HEK293 (cell line): ENCODE data around the gene C3AR1.
A peak's percentile ranks its signal among the peaks of the same experiment; 100 is the strongest.

ENCODE experiments used
- BCL11A ChIP-seq: fragments of 450-650 bp; formaldehyde crosslinking; IDR thresholded peaks from 2 replicates; pipeline ENCODE4 v1.5.1; 2016; ENCODE audit warnings: low read depth, missing biosample characterization, missing genetic modification characterization
- CTCF ChIP-seq: fragments of 450-650 bp; formaldehyde crosslinking; IDR thresholded peaks from 2 replicates; pipeline ENCODE4 v1.5.1; 2016; ENCODE audit warnings: missing biosample characterization, missing genetic modification characterization
- IKZF3 ChIP-seq: fragments of 450-650 bp; IDR thresholded peaks from 2 replicates; pipeline ENCODE4 v1.5.0; 2018; ENCODE audit warnings: missing biosample characterization, mild to moderate bottlenecking, missing genetic modification characterization, moderate library complexity
- KLF1 ChIP-seq: fragments of 450-650 bp; formaldehyde crosslinking; IDR thresholded peaks from 2 replicates; pipeline ENCODE4 v1.5.1; 2016; ENCODE audit warnings: missing biosample characterization, missing genetic modification characterization
- MYNN ChIP-seq: fragments of 450-650 bp; formaldehyde crosslinking; IDR thresholded peaks from 2 replicates; pipeline ENCODE4 v1.5.1; 2016; ENCODE audit warnings: missing biosample characterization, missing genetic modification characterization, borderline replicate concordance
- SCRT2 ChIP-seq: fragments of 450-650 bp; formaldehyde crosslinking; IDR thresholded peaks from 2 replicates; pipeline ENCODE4 v1.5.1; 2016; ENCODE audit warnings: missing biosample characterization, missing genetic modification characterization
- TRIM28 ChIP-seq: IDR thresholded peaks from 2 replicates; pipeline ENCODE4 v1.6.1; 2011; ENCODE audit warnings: low read length, control low read depth, borderline replicate concordance
- ZBTB11 ChIP-seq: fragments of 450-650 bp; formaldehyde crosslinking; conservative IDR thresholded peaks from 2 replicates; pipeline ENCODE4 v1.5.1; 2016; ENCODE audit warnings: low read depth, missing biosample characterization, missing genetic modification characterization
- ZBTB49 ChIP-seq: fragments of 450-650 bp; formaldehyde crosslinking; IDR thresholded peaks from 2 replicates; pipeline ENCODE4 v1.5.1; 2016; ENCODE audit warnings: missing biosample characterization, missing genetic modification characterization, low read depth
- ZBTB6 ChIP-seq: fragments of 450-650 bp; formaldehyde crosslinking; IDR thresholded peaks from 2 replicates; pipeline ENCODE4 v1.5.1; 2017; ENCODE audit warnings: missing biosample characterization, missing genetic modification characterization
- ZNF292 ChIP-seq: fragments of 450-650 bp; formaldehyde crosslinking; IDR thresholded peaks from 2 replicates; pipeline ENCODE4 v1.5.1; 2016; ENCODE audit warnings: low read depth, missing biosample characterization, missing genetic modification characterization, borderline replicate concordance
- ZNF335 ChIP-seq: fragments of 450-650 bp; formaldehyde crosslinking; conservative IDR thresholded peaks from 2 replicates; pipeline ENCODE4 v1.5.1; 2016; ENCODE audit warnings: missing biosample characterization, missing genetic modification characterization
- ZNF404 ChIP-seq: fragments of 450-650 bp; formaldehyde crosslinking; IDR thresholded peaks from 2 replicates; pipeline ENCODE4 v1.5.1; 2017; ENCODE audit warnings: missing biosample characterization, missing genetic modification characterization
- ZNF473 ChIP-seq: fragments of 450-650 bp; formaldehyde crosslinking; IDR thresholded peaks from 2 replicates; pipeline ENCODE4 v1.5.1; 2017; ENCODE audit warnings: missing biosample characterization, missing genetic modification characterization
- ZNF529 ChIP-seq: fragments of 450-650 bp; formaldehyde crosslinking; IDR thresholded peaks from 2 replicates; pipeline ENCODE4 v1.5.1; 2017; ENCODE audit warnings: missing genetic modification characterization, missing biosample characterization; ENCODE audit not compliant: insufficient replicate concordance
- ZNF560 ChIP-seq: fragments of 450-650 bp; formaldehyde crosslinking; IDR thresholded peaks from 2 replicates; pipeline ENCODE4 v1.5.1; 2017; ENCODE audit warnings: missing biosample characterization, missing genetic modification characterization, borderline replicate concordance
- ZNF571 ChIP-seq: fragments of 450-650 bp; formaldehyde crosslinking; IDR thresholded peaks from 2 replicates; pipeline ENCODE4 v1.5.0; 2017; ENCODE audit warnings: missing biosample characterization, missing genetic modification characterization
- ZNF600 ChIP-seq: fragments of 450-650 bp; formaldehyde crosslinking; IDR thresholded peaks from 2 replicates; pipeline ENCODE4 v1.5.1; 2016; ENCODE audit warnings: missing biosample characterization, missing genetic modification characterization
- ZNF624 ChIP-seq: fragments of 450-650 bp; formaldehyde crosslinking; IDR thresholded peaks from 2 replicates; pipeline ENCODE4 v1.5.1; 2017; ENCODE audit warnings: missing biosample characterization, missing genetic modification characterization
- ZNF626 ChIP-seq: fragments of 450-650 bp; sonication (Bioruptor Pico); formaldehyde crosslinking; IDR thresholded peaks from 2 replicates; pipeline ENCODE4 v1.5.1; 2018; ENCODE audit warnings: missing biosample characterization, missing genetic modification characterization, inconsistent platforms
- ZNF660 ChIP-seq: fragments of 450-650 bp; IDR thresholded peaks from 2 replicates; pipeline ENCODE4 v1.5.1; 2018; ENCODE audit warnings: missing biosample characterization, mild to moderate bottlenecking, missing genetic modification characterization
- ZNF692 ChIP-seq: fragments of 450-650 bp; formaldehyde crosslinking; IDR thresholded peaks from 2 replicates; pipeline ENCODE4 v1.5.1; 2016; ENCODE audit warnings: missing biosample characterization, missing genetic modification characterization
- ZNF747 ChIP-seq: fragments of 450-650 bp; formaldehyde crosslinking; IDR thresholded peaks from 2 replicates; pipeline ENCODE4 v1.5.1; 2016; ENCODE audit warnings: missing biosample characterization, missing genetic modification characterization
- ZXDB ChIP-seq: fragments of 450-650 bp; formaldehyde crosslinking; IDR thresholded peaks from 2 replicates; pipeline ENCODE4 v1.5.1; 2016; ENCODE audit warnings: missing biosample characterization, missing genetic modification characterization

C3AR1 gene

GRCh38 chr12:8033153-8034044 lies 32.8 kb downstream of the C3AR1 start (continued):
- TF ChIP-seq CTCF, result no peak
- TF ChIP-seq ZNF692 (tag by site-specific recombination), result no peak
- TF ChIP-seq ZXDB (tag by site-specific recombination), result no peak
- peak; percentile 80 for TF ChIP-seq KLF1 (tag by site-specific recombination)
- TF ChIP-seq ZNF292, result no peak
- TF ChIP-seq ZNF560, result no peak
- TF ChIP-seq TRIM28, result no peak
- no peak for TF ChIP-seq ZNF624 (tag by site-specific recombination)
- TF ChIP-seq ZBTB11 (tag by site-specific recombination), result no peak; the same call in 1 of the 2 replicates
- no peak for TF ChIP-seq ZNF404 (tag by site-specific recombination)
- TF ChIP-seq ZNF600 (tag by site-specific recombination), result peak; percentile 37; the same call in 1 of the 2 replicates
- TF ChIP-seq ZNF747, result no peak
- TF ChIP-seq ZNF529 (tag by site-specific recombination), result no peak
- peak; percentile 33; the same call in 1 of the 2 replicates for TF ChIP-seq ZNF335
- TF ChIP-seq BCL11A (tag by site-specific recombination), result no peak
- no peak for TF ChIP-seq ZBTB6
- no peak for TF ChIP-seq MYNN
- no peak for TF ChIP-seq ZNF473
- no peak for TF ChIP-seq ZNF626 (tag by site-specific recombination)
- 0 out of 2 replicates have a peak, but pooled peaks have one; percentile 17 for TF ChIP-seq SCRT2 (tag by site-specific recombination)
- TF ChIP-seq ZBTB49 (tag by site-specific recombination), result no peak
- no peak for TF ChIP-seq ZNF660 (tag by site-specific recombination)
- peak; percentile 78 for TF ChIP-seq IKZF3 (tag by site-specific recombination)
- no peak for TF ChIP-seq ZNF571 (tag by site-specific recombination)
